HG03469 (cell line): Measurements from ENCODE around the gene GTPBP4.
"Not testable (repeated sequence)": the region's sequence is repeated elsewhere in the genome, so short reads cannot be mapped to it uniquely, and the experiment has no call there.

Source experiments
- ATAC-seq: cut with Tn5 transposase; IDR thresholded peaks from one replicate; pipeline ENCODE4 v1.9.1; 2021; ENCODE audit warnings: mild to moderate bottlenecking, moderate library complexity, moderate number of reproducible peaks; ENCODE audit not compliant: unreplicated experiment

Gene GTPBP4

DNA sequence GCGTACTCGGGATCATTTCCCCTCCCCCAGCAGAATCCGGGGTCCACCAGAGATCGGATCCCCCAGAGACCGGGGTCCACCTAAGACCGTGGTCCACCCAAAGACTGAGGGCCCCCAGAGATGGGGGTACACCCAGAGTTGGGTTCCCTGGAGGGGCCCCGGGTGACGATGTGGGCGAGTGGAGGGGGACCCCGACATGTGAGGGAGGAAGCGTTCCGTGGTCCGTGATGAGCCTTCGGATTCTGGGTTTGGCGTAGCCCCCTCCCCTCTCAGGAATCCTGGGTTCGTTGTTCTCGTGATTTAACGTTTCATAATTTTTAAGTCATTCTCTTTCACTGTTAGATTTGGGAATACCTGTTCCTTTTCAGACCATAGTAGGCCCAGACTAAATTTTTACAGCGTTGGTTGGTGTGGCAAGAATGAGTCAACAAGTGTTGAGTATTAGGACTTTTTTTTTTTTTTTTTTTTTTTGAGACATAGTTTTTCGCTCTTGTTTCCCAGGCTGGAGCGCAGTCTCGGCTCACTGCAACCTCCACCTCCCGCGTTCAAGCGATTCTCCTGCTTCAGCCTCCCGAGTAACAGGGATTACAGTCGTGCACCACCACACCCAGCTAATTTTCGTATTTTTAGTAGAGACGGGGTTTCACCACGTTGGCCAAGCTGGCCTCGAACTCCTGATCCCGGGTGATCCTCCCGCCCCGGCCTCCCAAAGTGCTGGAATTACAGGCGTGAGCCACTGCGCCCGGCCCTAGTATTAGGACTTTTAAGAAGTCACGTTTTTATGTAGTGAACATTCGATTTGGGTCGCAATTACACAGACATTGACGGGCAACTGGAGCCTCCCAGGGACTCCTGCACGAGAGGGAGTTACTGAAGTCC, 672 bp downstream of the GTPBP4 start:
- no peak for ATAC-seq

DNA sequence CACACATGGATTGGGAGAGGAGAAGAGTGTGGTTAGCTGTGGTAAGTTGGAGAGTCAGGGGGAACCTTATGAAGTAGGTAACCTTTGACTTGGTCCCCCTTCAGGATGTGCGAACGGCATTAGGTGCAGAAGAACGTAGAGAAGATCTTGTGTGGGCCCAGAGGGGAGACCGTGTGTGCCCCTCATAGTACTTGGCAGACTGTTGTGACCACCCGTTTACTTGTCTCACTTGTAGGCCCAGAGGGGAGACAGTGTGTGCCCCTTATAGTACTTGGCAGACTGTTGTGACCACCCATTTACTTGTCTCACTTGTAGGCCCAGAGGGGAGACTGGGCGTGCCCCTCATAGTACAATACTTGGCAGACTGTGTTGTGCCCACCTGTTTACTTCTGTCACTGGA, 2.6 kb downstream of the GTPBP4 start:
- no peak for ATAC-seq

DNA sequence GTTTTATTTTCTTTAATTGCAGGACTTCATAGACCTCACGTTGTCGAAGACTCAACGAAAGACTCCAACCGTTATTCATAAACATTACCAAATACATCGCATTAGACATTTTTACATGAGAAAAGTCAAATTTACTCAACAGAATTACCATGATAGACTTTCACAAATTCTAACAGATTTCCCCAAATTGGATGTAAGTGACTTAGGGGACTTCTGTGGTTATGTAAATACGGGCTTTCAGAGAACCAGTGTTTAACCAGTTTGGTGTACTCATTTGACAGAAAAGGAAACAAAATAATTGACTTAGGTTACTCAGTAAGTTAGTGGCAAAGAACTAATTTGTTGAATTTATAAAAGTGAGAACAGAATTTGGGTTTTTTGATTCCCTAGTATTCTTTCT, 4.2 kb downstream of the GTPBP4 start:
- ATAC-seq: no peak

DNA sequence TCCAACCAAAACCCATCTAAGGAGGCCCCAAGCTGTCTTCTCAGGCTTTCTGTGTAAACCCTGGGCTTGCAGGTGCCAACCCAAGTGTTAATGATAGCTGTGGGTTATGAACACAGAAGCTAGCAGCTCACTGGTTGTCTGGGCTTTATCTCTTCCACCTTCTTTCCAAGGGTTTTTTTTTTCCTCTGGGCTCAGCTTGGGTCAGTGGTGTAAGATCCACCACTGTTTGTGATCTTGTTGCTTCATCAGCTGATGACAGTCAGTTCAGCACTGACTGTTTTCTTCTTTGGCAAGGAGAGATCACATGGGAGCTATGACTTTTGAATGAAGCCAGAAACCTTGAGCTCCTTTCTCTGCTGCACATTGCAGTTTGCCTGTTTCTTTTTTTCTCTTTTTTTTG, 4.6 kb downstream of the GTPBP4 start:
- ATAC-seq: no peak

DNA sequence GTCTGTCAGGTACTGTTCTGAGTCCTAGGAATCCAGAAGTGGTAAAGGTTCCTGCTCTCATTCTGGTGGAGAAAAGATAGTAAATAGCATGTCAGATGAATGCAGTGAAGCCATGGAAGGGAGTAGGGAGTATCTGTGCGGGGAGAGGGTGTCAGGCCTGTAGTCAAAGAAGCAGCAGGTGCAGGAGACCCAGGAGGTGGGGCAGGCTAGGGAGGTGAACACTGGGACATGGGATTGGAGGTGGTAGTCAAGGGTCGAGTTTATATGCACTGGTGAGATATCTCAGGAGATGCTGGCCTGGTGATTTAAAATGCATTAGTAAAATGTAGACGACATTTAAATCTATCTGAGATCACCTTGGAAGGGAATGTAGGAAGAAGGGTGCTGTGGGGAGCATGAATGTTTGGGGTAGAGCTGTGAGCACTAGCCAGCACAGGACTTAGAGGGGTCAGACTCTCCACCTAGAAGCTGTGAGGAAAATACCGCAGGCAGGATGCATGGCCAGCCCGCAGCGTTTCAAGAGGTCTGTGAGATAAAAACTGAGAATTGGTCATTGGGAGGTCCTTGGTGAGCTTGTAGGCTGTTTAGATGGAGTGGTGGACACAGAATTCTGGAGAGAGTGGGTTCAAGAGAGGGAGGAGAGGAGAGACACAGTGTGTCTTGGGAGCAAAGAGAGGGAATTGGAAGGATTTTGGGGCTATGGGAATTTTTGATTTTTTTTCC, 6.8 kb downstream of the GTPBP4 start:
- ATAC-seq: no peak

DNA sequence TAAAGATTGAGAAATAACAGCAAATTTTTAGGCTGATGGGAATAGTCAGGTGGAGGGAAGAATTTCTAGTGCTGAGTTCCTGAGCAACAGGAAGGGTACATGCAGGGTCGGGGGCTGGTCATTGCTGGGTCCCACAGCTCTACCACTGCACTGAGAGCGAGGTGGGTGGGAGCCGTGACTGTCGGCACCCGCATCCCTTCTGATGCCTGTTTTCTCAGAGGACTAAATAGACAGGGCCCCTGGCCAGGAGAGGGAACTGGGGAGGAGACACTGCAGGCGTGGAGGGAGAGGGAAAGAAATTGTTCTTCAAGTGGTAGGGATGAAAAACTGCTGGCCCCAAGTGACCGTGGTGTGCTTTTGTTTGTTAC, 7.3 kb downstream of the GTPBP4 start:
- no peak for ATAC-seq

DNA sequence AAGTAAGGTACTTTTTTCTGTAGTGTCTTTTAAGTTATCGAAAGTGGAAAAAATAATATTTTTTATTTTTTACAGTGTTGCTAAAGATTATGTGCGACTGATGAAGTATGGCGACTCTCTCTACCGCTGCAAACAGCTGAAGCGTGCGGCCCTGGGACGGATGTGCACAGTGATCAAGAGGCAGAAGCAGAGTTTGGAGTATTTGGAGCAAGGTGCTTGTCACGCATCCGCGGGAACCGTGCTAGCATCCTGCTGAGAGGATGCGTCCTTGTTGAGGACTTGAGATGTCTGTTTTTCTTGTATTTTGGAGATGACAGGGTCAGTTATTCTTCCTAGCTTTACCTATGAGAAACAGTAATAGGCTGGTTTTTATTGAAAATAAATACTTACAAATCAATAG, 7.8 kb downstream of the GTPBP4 start:
- no peak for ATAC-seq

DNA sequence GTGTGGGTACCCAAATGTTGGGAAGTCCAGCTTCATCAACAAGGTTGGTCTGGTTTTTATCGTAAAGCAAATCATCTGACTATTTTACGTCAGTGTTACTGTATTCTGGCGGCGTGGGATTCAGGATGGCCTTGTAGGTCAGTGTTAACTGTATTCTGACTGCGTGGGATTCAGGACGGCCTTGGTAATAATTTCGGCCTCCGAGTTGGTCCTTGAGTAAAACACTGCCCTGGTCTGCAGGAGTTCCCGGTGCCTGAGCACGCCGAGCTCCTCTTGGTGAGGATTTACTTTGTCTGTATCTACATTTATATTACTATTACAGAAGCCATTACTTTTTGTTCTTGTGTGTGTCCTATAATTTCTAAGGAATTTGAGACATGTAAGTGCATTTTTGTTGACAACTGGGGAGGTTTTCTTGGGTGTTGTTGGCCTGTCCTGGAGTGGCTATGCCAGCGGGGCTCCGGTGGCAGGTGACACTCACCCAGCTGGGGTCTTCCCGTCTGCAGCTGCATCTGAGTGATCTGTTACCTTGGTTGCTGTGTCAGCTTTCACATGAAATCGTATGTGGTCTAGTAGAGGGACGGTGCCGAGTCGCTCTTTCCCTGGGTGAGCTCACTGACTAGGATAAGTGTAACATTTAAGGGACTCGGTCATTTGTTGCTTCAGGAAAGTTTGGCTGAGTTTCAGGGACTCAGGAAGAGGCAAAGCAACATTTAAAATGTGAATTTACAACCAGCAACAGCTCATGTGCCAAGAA, 9.2 kb downstream of the GTPBP4 start:
- ATAC-seq: no peak

DNA sequence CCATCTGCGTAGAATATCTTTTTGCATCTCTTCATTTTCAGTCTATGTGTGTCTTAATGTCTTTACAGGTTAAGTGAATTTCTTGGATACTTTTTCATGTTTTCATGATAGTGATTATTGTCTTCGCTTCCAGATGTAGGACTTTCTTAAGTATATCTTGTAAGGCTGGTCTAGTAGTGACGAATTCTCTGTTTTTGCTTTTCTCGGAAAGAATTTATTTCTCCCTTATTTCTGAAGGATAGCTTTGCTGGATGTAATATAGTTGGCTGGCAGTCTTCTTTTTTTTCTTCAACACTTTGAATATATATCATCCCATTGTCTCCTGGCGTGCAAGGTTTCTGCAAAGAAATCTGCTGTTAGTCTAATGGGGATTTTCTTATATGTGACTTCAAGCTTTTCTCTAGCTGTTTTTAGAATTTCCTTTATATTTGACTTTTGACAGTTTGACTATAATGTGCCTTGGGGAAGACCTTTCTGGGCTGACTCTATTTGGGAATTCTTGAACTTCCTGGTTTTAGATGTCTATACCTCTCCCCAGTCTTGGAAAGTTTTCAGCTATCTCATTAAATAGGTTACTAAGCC, 14.3 kb downstream of the GTPBP4 start:
- ATAC-seq: no peak

DNA sequence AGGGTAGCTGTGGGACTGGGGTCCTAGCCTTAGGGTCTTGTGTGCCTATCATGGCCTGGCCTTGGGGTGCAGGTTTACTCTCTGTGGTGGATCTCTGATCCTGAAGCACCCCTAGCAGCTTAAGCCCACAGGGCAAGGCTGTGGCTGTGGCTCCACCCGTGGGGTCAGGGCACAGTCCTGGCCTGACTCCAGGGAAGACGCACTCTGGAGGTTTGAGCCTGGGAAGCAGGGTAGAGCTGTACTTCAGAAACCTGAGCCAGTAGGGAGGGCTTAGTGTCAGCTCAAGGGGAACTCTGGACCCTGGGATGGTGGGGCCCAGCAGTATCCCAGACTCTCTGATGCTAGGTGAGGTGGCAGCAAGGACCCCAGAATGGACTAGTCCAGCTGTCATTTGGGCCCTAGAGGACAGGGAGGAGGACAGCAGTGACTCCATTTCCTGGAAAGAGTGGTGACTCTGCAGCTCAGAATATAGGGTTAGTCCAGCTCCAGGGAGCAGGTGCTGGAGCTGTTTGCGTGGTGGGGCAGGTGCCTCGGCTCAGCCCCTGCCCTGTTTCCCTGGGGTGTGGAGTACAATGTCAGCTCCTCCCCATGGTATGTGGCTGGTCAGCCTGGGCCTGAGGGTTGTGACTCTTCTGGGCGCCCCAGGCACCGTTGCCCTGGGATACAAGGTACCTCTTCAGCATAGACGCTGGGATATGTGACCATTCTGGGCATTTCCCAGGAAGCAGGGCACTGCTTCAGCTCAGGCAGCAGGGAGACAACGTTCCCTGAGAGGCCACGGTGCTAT, 15.8 kb downstream of the GTPBP4 start:
- no peak for ATAC-seq

DNA sequence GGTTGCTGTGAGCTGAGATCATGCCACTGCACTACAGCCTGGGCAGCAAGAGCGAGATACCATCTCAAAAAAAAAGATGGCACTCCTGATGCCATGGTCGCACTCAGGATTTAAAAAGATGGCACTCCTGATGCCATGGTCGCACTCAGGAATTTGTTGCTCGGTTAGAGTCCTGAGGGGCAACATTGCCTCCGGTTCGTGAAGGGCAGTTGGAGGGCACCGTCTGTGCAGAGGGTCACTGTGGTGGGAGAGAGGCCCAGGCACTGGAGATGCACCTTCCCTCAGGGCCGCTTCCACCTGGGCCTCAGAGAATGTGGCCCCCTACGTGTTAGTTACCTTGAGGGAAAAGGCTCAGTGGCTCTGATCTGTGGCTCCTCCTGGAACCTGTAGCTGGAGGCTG, 18.3 kb downstream of the GTPBP4 start:
- ATAC-seq: no peak

DNA sequence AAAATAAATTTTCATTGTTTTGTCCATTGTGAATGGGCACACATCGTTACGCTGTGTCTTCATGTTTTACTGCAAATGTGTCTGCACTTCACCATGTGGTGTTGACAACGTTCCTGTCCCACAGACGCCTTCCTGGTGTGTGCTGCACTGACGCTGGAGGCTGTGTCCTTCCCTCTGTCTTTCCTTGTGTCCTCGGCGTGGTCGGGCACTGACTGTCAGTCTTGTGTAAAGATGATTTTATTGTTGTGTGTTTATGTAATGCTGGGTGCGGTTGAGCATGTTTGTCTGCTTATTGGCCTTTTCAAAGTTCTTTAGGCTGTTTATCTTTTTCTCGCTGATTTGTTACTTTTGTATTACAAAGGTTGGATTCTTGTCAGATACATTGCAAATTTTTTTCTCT, 19.3 kb downstream of the GTPBP4 start:
- ATAC-seq: no peak

DNA sequence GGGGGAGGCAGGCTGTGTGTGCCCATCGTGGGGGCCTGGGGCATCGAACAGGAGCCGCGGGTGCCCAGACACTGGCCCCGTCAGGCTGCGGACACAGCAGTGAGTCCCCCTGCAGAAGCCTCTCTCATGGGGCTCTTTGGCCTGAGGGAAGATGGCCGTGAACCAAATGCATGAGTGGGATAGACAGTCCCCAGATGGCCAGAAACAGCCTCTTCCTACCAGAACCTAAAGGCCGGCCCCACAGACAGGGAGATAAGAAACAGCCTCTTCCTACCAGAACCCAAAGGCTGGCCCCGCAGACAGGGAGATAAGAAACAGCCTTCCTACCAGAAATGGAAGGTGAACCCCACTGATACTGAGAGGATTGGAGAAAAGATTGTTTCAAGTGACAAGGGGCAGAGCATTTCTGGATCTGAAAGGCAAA, 20.8 kb downstream of the GTPBP4 start:
- no peak for ATAC-seq

DNA sequence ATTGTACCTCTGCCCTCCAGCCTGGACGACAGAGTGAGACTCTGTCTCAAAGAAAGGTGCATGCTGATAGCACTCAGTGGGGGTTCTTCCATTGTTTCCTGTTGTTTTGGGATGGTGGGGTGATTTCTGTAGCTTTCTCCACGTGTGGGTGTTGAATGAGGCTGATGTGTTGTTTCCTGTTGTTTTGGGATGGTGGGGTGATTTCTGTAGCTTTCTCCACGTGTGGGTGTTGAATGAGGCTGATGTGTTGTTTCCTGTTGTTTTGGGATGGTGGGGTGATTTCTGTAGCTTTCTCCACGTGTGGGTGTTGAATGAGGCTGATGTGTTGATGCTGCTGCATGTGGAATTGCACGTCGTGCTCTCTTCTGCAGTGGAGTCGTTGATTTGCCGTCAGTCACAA, 21.7 kb downstream of the GTPBP4 start:
- not testable (repeated sequence) for ATAC-seq

DNA sequence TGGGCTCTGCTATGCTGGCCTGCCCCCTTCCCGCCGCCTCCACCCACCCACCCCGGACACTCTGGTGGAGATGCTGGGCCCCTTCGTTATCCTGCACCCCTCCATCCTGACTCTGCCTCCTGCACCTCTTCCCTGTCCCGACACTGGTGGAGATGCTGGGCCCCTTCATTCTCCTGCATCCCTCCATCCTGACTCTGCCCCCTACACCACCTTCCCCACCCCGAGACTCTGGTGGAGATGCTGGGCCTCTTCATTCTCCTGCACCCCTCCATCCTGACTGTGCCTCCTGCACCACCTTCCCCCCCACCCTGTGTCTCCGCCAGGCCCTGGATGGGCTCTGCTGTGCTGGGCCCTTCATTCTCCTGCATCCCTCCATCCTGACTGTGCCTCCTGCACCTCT, 22.5 kb downstream of the GTPBP4 start:
- ATAC-seq: no peak

DNA sequence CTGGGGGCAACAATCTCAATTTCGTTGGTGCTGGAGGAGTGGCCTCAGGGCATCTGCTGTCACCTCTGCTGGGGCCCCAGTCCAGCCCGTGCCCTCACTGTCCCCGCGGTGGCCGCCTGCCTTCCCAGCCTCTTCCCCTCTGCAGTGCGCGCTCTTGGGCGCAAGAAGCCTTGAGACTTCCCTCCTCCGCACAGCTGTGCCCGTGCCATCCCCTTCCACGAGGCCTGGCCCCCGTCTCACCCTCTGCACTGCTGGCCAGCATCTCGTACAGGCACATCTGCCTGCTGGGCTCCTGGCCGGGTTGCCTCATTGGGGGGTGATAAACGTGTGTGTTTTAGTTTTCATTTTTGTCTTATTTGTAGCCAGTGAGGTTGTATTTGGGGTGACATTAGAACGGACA, 23.5 kb downstream of the GTPBP4 start:
- no peak for ATAC-seq

DNA sequence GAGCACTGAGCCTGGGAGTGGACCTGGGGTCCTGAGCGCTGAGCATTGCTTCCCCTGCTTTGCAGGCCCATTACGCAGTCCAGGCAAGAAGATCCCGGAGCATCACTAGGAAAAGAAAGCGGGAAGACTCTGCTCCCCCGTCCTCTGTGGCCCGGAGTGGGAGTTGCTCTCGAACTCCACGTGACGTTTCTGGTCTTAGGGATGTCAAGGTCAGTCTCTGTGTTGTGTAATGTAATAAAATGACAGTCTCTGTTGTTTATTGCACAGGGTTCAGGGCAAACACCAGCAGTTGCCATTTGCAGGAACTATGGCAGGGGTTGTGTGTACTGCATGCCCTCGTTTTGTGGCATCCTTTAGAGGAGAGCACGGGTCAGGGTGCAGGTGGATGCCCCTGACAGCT, 27.5 kb downstream of the GTPBP4 start:
- no peak for ATAC-seq

DNA sequence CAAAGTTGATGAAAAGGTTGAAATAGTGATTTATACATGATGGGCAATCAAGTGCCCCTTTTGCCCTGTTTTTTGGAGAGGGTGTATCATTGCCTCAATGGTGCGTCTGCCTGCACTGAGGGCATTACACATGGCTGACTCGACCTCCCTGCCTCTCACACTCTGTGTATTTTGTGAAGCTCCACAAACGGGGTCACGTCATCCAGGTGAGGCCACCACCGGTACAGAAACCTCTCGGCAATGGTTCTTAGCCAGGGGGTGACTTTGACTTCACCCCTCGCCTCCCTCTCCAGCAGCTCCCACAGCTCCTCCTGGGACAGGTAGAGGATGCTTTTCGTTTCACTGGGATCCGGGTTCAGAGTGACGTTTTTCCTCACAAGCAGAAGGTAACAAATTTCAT, 31.1 kb downstream of the GTPBP4 start:
- no peak for ATAC-seq

DNA sequence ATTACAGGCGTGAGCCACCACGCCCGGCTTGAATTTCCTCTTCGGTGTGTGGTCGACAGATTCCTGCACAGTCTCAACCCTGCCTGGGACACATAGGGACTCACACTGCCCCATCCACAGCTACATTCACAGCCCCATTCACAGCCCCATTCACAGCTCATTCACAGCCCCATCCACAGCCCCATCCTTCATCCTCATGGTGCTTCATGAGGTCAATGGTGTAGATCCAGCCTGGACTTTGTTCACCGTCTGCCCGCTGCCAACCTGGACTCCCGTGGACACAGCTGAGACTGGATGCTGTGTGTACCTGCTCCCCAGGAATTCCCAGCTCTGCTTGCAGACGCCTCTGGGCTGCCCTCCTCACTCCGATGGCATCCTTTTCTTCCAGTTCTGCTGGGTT, 32.2 kb downstream of the GTPBP4 start:
- ATAC-seq: no peak

DNA sequence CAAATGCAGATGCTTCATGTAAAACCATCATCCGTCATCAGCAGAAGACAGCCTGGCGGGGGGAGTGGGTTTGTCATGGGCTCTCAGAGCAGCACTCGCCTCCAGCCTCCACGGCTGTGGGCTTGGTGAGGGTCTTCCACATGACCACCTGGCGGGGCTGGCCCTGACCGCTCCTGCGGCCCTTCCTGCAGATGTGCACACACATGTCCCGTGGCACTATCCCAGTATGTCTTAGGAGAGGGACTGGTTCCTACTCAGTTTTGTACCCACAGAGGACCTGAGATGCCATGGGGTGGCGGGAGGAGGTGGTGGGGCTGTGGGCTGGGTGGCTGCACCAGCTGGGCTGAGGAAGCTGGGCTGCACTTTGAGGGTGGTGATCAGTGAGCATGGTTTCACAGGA, 32.7 kb downstream of the GTPBP4 start:
- ATAC-seq: no peak

DNA sequence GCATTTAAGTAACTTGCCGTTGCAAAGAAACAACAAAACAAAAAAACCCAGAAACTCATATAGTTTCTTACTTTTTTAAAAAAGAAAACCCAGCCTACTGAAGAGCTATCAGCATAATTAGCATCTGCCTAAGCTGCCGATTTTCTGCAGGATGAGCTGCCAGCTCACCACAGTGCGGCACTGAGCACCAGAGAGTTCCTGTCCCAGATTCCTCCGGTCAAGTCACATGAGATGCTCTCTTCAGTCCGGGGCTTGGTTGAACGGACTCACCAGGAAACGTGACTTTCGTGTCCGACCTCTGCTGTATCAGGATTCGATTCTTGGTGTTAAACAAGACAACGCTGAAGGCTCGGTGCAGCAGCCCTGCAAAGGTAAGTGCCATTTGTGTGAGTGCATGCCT, 34.2 kb downstream of the GTPBP4 start:
- ATAC-seq: no peak
